CD4-positive, alpha-beta T cell treated with Interferon alpha-2 for 1 hour (primary cell): ENCODE measurements around the gene ANXA10.
"Not testable (repeated sequence)": the region's sequence is repeated elsewhere in the genome, so short reads cannot be mapped to it uniquely, and the experiment has no call there.

ENCODE experiments used
- DNase-seq, 2 donors: peaks; one replicate each; pipeline ENCODE4 v3.0.0-alpha.2; 2020 to 2022

The ANXA10 gene

DNA sequence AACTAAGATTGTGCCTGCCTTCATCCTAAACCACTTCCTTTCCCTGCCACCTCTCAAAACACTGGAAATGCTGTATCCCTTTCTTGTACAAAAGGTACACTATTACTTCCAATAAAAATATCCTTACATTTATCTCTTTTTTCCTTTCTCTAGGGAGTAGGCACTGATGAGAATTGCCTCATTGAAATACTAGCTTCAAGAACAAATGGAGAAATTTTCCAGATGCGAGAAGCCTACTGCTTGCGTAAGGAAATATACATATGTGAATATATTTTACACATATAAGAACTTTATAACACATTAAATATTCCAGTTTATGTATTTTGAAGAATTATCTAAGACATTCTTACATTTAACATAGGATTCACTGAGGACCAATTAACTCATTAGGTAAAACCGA lies 71.7 kb downstream of the ANXA10 start:
- no peak for DNase-seq

DNA sequence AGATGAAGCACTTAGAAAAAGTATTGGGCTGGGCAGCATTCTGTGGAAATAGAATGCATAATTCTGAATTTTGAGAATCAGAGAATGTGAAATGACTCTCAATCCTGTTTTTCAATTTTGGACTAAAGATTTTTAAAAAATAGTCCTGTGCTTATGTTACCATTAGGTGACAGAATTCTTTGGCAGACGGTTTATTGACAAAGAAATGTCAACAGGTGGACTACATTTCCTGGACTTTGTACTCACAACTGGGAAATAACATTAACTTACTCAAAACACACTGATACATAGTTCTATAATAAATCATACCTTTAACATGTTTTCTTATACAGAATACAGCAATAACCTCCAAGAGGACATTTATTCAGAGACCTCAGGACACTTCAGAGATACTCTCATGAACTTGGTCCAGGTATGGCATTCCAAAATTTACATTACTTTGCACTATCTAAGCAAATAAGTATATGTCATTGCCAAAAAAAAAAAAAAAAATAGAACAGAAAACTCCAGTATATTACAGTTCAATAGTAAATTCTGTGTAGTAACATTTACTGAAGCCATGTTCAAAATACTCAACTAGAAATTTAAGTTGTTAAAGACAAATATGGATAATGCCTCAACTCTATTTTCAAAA lies 72.7 kb downstream of the ANXA10 start:
- no peak for DNase-seq

DNA sequence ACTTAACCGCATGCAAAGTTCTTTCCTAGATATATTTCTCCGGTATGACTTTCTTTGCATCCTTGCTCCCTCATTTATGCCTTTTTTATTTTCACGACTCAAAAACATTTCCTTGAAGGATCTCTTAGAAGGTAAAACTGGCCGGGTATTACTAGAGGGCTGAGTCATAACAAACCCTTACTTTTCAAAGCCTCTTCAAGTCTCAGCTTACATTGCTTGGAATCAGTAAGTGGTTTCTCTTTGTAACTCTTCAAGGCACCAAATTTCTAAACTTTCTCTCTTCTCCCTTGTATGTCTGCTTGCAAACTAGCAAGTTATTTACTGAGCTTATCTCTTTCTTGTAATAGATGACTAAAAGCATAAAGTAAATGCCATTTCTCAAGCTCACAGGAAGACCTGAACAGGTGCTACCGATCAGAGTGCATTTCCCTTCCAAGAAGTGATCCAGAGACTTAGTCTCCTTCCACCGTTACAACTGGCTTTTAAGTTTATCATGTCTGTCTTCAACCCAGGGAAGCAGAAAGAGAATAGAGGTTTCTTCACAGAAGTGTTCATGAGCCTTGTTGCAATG lies 75.5 kb downstream of the ANXA10 start:
- DNase-seq = no peak

DNA sequence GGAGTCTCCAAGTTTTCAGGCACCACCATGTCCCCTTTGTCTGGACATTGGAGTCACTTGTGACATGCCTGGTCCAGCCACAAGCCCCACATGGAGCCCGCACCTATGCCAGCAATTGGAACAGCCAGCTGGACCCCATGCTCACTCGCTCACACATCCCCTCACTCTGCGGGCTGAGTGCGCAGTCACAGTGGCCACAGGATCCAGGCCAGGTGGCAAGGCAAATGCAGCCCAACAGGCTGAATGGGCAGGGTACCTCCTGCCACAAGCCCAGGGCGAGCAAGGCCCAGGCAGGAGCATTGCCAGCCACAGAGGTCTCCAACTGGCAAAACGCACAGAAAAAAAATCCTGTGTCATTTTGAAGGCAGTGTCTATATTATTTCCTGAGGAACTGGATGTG lies 82.0 kb downstream of the ANXA10 start:
- DNase-seq = no peak

DNA sequence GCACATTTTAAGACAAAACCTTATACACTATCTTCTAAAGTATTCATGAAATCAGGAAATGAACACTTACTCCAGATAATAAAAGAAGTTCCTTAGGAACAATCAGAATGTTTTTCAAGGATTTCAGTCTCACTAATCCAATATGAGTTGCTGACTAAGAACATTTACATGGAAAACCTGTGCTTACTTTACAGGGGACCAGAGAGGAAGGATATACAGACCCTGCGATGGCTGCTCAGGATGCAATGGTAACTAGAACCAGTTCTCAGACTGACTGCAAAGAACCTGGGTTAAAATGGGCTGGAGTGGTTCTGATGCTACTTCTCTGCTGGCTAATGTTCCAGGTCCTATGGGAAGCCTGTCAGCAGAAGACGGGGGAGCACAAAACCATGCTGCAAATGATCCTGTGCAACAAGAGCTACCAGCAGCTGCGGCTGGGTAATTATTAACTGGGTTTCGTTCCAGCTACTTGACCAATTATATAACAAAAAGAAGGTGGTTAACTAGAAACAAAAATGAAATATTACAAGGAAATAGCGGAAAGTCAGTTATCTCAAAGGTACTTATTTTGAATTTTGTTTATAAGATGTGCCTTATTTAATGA lies 85.3 kb downstream of the ANXA10 start:
- DNase-seq = no peak

DNA sequence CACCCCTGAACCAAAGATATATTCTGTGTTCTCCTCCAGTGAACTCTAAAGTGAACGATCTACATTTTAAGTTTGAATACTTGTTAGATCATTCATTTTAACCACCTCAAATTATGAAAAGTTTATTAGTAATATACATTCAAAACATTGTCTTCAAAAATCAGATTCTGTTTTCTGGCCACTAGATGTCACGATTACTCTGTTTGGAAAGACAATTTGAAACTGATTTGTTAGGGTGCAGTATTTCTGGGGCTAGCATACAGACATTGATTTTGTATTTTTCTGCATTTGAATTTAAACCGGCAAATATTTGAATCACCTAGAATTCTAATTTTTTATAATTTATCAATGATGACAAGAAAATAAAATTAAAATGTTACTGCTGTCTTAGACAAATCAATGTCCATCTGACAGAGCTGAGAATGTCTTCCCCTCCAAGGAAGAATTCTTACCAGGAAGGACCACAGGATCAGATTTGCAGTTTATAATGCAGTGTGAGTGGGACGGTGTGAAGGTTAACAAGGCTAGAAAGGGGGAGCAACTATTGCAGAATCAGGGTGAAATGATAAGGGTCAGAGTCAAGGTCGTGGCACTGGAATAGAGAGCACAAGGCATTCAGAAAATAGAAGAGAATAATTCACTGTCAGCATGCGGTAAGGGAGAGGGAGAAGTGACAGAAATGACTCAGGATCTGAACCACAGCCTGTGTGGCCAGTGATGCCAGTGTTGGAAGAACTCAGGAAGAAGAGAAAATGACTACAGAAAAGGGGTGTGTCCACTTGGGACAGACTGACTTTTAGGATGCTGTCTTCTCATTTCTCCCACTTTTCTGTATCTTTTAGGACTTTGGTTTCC lies 91.6 kb downstream of the ANXA10 start:
- peak in 1 of 2 donors; percentile 31 for DNase-seq

DNA sequence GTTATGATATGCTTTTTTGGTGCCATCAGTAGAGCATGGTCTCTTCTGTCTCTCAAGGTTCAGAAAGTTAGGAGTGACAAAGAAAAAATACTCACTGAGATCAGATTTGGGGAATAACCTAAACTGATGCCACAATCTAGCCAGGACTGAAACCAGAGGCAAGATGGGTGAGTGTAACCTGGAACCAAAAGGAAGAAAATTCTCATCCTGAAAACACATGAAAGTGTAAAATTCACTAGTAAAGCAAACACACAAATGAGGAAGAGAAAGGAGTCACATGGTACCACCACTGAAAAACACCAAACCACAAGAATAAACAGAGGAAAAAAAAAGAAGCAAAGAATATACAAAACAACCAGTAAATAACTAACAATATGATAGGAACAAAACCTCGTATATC lies 96.4 kb downstream of the ANXA10 start:
- no peak for DNase-seq

DNA sequence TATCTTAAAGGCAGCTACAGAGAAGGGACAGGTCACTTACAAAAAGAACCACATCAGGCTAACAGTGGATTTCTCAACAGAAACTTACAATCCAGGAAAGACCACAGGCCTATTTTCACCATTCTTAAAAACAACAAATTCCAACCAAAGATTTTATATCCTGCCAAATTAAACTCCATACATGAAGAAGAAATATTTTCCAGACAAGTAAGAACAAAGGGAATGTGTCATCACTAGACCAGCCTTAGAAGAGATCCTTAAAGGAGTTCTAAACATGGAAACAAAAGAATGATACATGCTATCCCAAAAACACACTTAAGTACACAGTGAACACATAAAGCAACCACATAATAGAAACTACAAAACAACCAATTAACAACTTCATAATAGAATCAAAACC lies 105.6 kb downstream of the ANXA10 start:
- DNase-seq = no peak

DNA sequence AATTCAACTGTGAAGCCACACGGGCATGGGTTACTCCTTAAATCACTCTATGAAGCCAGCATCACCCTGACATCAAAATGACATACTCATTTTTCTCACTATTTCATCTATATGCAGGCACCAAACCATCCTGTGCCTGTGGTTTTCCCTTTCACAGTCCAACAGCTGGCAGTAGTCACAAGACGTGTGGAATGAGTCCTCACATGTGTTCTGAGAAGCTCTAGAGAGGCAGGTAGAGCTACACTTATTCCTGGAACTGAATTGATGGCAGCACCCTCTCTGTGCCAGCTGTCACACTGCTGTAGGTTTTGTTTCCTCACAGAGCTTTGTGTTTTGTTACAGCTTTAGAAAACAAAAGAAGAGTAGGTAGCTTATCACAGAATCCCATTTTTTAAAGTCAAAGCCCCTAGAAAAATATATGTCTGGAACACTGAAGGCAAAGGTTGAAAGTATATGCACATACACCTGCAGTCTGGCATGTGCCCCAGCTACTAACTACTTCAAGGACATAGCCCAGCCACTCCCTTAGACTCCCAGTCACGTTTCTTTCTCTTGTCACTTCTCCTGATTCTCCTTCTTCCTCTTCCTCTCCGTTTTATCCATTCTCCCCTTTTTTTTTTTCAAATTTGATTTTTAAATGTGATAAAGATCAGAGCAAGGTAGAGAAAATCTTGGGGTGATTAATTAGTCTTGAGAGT lies 107.1 kb downstream of the ANXA10 start:
- DNase-seq = no peak

DNA sequence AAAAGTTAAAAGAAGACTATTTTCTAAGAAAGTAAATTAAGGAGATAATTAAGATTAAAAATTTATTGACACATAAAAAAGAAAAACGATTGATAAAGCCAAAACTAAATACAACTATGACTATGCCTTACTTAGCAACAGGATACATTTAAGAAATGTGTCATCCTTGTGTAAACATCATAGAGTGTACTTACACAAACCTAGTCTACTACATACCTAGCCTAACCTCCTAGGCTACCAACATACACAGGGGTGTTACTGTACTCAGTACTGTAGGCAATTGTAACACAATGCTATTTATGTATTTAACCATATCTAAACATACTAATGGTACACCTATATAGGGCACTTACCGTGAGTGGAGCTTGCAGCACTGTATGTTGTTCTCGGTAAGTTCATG lies 108.3 kb downstream of the ANXA10 start:
- DNase-seq = no peak

DNA sequence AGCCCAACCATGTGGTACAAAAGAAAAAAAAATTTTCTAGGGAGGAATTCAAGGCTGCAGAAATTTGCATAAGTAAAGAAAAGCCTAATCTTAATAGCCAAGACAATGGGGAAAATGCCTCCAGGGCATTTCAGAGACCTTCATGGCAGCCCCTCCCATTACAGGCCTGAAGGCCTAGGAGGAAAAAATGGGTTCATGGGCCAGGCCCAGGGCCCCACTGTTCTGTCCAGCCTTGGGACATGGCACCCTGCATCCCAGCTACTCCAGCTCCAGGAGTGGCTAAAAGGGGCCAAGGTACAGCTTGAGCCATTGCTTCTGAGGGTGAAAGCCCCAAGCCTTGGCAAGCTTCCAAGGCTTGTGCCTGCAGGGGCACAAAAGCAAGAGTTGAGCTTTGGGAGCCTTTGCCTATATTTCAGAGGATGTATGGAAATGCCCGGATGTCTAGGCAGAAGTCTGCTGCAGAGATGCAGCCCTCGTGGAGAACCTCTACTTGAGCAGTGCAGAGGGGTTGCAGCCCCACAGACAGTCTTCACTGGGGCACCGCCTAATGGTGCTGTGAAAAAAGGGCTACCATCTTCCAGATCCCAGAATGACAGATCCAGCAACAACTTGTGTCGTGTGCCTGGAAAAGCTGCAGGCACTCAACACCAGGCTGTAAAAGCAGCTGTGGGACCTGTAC lies 111.0 kb downstream of the ANXA10 start:
- no peak for DNase-seq

DNA sequence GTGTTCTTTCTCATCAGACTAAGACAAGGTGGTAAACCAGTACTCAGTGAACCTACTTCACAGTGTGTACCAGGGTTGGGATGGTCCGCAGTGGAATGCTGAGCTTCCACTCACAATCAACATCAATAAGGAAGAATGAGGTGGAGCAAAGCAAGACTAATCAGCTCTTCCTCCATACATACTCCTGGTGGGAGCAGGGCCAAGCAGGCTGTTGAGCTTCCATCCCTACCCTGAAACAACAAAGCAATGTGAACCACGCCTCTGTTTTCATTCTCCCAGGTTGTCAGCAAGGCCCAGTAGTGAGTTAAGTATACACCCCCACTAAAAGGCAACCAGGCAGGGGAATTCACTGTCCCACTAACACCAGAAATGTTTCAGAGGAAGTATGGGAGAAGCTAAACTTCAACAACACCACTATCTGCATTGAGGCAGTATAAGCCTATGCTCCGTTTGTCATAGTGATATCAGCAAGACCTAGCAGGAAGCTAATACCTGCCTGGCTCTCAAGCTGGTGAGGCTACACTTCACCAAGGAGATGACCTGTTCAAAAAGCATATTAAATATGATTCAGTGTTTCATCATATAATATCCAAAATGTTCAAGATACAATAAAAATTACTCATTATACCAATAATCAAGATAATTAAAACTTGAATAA lies 116.7 kb downstream of the ANXA10 start:
- no peak for DNase-seq

DNA sequence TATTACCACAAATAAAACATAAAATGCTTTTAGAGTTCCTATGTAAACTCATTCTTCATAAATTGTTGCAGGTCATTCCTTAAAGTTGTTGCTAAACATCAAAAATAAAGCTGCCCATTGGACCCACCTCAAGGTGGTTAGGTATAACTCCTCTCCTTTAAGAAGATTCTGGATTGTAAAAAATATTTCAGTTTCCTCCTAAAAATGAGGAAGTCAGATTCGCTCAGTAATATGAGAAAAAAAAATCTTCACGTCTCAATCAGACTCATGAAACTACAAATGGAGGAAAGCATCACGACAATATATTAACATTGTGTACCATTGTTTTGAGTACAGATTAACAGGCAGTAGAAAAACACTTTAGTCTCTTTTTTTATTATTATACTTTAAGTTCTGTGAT lies 120.3 kb downstream of the ANXA10 start:
- DNase-seq = no peak

DNA sequence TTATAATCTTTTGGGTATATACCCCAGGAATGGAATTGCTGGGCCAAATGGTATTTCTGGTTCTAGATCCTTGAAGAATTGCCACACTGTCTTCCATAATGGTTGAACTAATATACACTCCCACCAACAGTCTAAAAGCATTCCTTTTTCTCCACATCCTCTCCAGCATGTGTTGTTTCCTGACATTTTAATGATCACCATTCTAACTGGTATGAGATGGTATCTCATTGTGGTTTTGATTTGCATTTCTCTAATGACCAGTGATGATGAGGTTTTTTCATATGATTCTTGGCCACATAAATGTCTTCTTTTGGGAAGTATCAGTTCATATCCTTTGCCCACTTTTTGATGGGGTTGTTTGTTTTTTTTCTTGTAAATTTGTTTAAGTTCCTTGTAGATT lies 121.2 kb downstream of the ANXA10 start:
- not testable (repeated sequence) for DNase-seq

DNA sequence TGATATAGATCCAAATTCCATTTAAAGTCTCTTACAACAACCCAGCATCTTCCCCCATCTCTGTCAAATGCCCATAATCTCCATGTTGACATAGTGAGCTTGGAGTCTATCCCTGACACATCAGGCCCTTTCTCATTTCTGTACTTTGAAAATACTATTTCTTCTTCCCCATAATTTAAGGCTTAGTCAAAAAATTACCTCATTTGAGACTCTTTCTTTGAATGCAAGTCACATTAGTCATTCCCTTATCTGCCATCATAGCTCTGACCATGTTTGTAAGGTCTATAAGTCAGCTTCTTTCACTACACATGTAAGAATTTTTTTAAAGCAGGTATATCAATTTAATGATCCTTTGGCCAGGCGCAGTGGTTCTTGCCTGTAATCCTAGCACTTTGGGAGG lies 126.3 kb downstream of the ANXA10 start:
- DNase-seq = no peak

DNA sequence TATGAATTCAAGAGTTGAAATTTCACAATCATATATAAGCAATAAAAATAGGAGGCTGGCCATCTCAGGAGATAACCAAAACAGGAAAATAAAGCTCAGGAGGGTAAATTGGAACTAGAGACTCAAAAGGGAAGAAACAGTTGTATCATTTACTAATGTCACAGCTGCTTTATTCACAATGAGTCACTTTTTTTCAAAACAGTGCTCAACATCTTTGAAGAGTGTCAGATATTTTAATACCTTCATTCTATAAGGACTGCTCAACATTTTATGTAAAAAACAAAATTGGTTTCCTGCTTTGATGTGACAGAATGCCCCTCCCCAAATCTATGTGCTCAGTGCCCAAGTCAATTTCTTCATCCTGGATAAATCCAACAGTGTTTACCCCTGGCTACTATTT lies 128.6 kb downstream of the ANXA10 start:
- DNase-seq = no peak

DNA sequence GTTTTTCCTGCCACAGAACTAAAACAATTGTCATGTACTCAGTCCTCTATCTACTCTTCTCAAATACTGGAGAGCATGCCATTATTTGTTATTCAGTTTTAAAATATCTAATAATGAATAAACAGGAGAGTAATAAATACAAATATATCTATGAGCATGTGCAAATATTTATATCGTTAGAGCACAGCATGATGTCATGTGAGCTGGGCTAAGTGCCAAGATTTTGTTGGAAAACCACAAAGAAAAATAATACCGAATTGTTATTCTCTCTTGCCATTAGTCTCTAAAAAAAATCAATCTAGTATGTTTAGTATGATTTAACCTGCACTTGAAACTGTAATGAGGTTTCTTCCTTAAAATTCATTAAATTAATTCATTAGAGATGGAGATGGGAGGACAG lies 129.0 kb downstream of the ANXA10 start:
- DNase-seq = no peak
